Stimulated activated CD8-positive, alpha-beta memory T cell treated with anti-CD3 and anti-CD28 coated beads, Interleukin-7, amount 100 ng/mL, for 1 hour (primary cell): Measurements from ENCODE around the gene ATXN2.
A peak's percentile ranks its signal among the peaks of the same experiment; 100 is the strongest.
"Not testable (repeated sequence)": the region's sequence is repeated elsewhere in the genome, so short reads cannot be mapped to it uniquely, and the experiment has no call there.

Source experiments
- DNase-seq, 2 donors: peaks; one replicate each; pipeline ENCODE4 v3.0.0-alpha.2; 2020; ENCODE audit warnings: low read depth in 2 of 2

Gene ATXN2

GRCh38 chr12:111570084-111570961 lies 28.8 kb downstream of the ATXN2 start:
- DNase-seq, result no peak

DNA sequence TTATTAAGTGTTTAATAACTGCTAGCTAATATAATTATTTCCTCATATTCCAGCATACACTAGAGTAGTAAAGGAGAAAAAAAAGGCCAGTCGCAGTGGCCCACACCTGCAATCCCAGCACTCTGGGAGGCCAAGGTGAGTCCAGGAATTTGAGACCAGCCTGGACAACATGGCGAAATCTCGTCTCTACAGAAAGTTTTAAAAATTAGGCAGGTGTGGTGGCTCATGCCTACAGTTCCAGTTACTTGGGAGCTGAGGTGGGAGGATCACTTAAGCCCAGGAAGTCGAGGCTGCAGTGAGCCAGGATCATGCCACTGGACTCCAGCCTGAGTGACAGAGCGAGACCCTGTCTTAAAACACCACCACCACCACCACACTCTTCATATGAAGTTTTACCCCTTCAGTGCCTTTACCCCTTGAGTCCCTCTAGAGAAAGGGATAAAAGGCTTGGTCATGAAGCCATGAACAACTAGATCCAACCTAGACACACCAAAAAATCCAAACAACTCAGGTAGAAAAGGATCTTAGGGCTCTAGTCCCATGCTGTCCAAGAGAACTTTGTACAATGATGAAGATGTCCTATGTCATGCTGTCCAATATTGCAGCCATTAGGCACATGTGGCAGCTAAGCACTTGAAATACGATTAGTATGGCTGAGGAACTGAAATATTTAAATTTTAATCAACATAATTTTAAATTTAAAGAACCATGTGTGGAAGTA lies 29.6 kb downstream of the ATXN2 start:
- DNase-seq, result no peak

DNA sequence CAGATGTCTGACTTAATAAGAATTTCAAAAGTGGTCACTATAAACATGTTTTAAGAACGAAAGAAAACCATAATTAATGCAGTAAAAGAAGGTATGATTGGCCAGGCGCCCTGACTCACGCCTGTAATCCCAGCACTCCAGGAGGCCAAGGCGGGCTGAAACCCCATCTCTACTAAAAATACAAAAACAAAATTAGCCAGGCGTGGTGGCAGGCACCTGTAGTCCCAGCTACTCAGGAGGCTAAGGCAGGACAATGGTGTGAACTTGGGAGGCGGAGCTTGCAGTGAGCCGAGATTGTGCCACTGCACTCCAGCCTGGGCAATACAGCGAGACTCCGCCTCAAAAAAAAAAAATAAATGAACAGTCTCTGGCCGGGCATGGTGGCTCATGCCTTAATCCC lies 38.3 kb downstream of the ATXN2 start:
- DNase-seq, result not testable (repeated sequence)

DNA sequence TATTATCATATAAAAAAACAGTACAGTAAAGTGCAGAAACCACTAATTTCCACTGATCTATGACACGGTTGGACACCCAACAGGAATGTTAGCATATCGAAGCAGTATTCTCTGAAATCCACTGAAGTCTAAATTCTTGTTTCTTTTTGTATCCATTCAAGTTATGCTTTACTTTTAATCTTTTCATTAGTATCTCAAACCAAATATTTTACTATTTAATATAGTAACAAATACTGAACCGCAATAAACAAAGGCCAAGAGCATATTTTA lies 41.1 kb downstream of the ATXN2 start:
- DNase-seq, result no peak

GRCh38 chr12:111557271-111558106 lies 41.6 kb downstream of the ATXN2 start:
- DNase-seq, result no peak

GRCh38 chr12:111556676-111557075 lies 42.4 kb downstream of the ATXN2 start:
- no peak for DNase-seq

DNA sequence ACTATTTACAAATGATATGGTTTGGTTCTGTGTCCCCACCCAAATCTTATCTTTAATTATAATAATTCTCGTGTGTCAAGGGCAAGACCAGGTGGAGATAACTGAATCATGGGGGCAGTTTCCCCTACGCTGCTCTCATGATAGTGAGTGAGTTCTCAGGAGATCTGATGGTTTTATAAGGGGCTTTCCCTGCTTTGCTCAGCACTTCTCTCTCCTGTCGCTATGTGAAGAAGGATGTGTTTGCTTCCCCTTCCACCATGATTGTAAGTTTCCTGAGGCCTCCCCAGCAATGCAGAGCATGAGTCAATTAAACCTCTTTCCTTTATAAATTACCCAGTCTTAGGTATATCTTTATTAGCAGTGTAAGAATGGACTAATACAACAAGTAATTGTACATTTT lies 43.8 kb downstream of the ATXN2 start:
- DNase-seq, result not testable (repeated sequence)

- no peak for DNase-seq
These were observed 52.2 kb downstream of the ATXN2 start for GRCh38 chr12:111546758-111547383.

- no peak for DNase-seq
These were observed 52.9 kb downstream of the ATXN2 start for GRCh38 chr12:111546171-111546570.

GRCh38 chr12:111544032-111544431 lies 55.1 kb downstream of the ATXN2 start:
- DNase-seq, result no peak

GRCh38 chr12:111532751-111533150 lies 66.4 kb downstream of the ATXN2 start:
- DNase-seq, result no peak

GRCh38 chr12:111529424-111530368 lies 69.4 kb downstream of the ATXN2 start:
- DNase-seq, result peak; percentile 23

DNA sequence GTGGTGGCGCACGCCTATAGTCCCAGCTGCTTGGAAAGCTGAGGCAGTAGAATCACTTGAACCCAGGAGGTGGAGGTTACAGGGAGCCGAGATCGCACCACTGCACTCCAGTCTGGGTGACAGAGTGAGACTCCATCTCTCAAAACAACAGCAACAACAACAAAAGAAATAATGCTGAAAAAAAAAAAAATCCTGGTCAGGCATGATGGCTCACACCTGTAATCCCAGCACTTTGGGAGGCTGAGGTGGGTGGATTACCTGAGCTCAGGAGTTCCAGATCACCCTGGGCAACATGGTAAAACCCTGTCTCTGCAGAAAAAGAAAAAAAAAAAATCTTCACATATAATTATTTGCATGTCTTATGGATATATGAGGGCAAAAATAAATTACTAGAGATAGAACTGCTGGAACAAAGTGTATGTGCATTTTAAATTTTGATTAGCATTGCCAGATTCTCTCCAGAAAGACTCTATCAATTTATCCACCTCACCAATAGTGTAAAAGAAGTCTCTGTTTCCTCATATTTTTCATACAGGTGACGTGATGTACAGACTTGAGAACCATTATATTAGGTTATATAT lies 75.4 kb downstream of the ATXN2 start:
- DNase-seq, result no peak

GRCh38 chr12:111521801-111522200 lies 77.3 kb downstream of the ATXN2 start:
- no peak for DNase-seq

DNA sequence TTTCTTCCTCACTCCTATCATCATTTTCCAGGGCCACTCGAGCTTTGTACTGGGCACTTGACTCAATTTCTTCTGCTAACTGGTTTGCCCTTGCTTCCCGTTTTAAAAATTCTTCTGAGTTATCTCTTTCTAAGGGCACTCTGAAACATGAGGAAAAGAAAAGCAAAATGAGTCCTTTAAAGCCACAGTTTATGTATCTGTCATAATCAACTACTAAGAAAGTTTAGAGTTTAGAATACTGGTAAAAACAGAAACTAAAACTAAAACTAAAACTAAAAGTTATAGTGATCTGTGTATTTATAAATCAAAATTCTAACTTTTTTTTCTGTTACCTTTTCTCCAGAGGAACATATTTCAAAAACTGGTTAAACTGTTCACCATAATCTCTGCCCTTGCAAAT lies 79.2 kb downstream of the ATXN2 start:
- DNase-seq, result no peak

DNA sequence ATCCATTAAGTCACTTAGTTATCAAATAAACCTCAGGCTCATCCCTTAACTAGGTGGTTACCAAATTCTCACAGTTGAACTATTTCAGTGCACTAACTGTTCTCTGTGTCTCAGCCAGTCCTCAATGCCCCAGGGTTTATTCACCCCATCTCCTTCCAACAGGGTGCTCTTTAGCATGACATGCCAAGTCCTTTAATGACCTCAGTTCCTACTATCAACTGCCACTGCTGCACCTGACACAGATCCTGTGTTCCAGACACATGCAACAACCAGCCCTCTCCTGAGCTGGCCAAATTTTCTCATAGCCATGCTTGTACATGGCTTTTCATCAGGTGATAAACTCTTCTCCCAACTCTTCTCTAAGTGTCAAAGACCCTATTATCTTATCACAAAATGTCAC lies 80.0 kb downstream of the ATXN2 start:
- DNase-seq, result no peak

GRCh38 chr12:111507719-111508118 lies 91.4 kb downstream of the ATXN2 start:
- not testable (repeated sequence) for DNase-seq

DNA sequence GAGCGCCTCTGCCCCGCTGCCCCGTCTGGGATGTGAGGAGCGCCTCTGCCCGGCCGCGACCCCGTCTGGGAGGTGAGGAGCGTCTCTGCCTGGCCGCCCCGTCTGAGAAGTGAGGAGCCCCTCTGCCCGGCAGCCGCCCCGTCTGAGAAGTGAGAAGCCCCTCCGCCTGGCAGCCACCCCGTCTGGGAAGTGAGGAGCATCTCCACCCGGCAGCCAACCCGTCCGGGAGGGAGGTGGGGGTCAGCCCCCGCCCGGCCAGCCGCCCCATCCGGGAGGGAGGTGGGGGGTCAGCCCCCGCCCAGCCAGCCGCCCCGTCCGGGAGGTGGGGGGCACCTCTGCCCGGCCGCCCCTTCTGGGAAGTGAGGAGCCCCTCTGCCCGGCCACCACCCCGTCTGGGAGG lies 91.9 kb downstream of the ATXN2 start:
- not testable (repeated sequence) for DNase-seq

DNA sequence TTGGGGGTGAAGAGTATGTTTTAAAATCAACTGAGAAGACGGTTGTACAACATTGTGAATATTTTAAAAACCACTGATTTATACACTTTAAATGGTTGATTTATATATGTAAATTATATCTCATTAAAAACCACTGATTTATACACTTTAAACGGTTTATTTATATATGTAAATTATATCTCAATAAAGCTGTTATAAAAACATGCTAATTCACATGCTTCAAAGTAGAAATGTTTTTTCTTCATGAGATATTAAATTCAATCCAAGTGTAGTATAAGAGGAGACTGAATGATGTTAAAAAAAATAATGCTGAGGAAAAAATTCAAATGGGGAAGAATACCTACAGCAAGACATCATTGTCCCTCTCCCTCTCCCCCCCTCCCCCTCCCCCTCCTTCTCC lies 92.9 kb downstream of the ATXN2 start:
- no peak for DNase-seq

- DNase-seq, result no peak
These were observed 93.5 kb downstream of the ATXN2 start for GRCh38 chr12:111505601-111506036.
